HG03378 (cell line): ENCODE results near the gene AP4E1.
"Not testable (repeated sequence)": the region's sequence is repeated elsewhere in the genome, so short reads cannot be mapped to it uniquely, and the experiment has no call there.

Experiments
- ATAC-seq: cut with Tn5 transposase; IDR thresholded peaks from one replicate; pipeline ENCODE4 v1.9.1; 2021; ENCODE audit warnings: mild to moderate bottlenecking, moderate library complexity; ENCODE audit not compliant: unreplicated experiment

Gene AP4E1

GRCh38 chr15:50943638-50944037, 35.2 kb downstream of the AP4E1 start:
- ATAC-seq = no peak

- no peak for ATAC-seq
Measured at GRCh38 chr15:50944672-50945071, 36.2 kb downstream of the AP4E1 start.

- no peak for ATAC-seq
Measured at GRCh38 chr15:50945725-50946124, 37.2 kb downstream of the AP4E1 start.

- ATAC-seq = not testable (repeated sequence)
Measured at GRCh38 chr15:50950745-50951144, 42.3 kb downstream of the AP4E1 start.

- no peak for ATAC-seq
Measured at GRCh38 chr15:50953302-50953701, 44.8 kb downstream of the AP4E1 start.

- ATAC-seq = not testable (repeated sequence)
Measured at GRCh38 chr15:50954837-50955236, 46.4 kb downstream of the AP4E1 start.

- ATAC-seq = no peak
Measured at GRCh38 chr15:50959717-50960116, 51.2 kb downstream of the AP4E1 start.

- ATAC-seq = no peak
Measured at GRCh38 chr15:50964075-50964474, 55.6 kb downstream of the AP4E1 start.

- no peak for ATAC-seq
Measured at GRCh38 chr15:50968353-50968752, 59.9 kb downstream of the AP4E1 start.

GRCh38 chr15:50970524-50970923, 62.0 kb downstream of the AP4E1 start:
- ATAC-seq = no peak

GRCh38 chr15:50971115-50971514, 62.6 kb downstream of the AP4E1 start:
- ATAC-seq = no peak

GRCh38 chr15:50971542-50971941, 63.1 kb downstream of the AP4E1 start:
- ATAC-seq = no peak

GRCh38 chr15:50973605-50974004, 65.1 kb downstream of the AP4E1 start:
- ATAC-seq = no peak

GRCh38 chr15:50977162-50977561, 68.7 kb downstream of the AP4E1 start:
- no peak for ATAC-seq

- no peak for ATAC-seq
Measured at GRCh38 chr15:50978580-50978979, 70.1 kb downstream of the AP4E1 start.

- ATAC-seq = no peak
Measured at GRCh38 chr15:50979041-50979440, 70.6 kb downstream of the AP4E1 start.

- no peak for ATAC-seq
Measured at GRCh38 chr15:50993598-50993997, 85.1 kb downstream of the AP4E1 start.

GRCh38 chr15:50996641-50997040, 88.2 kb downstream of the AP4E1 start:
- no peak for ATAC-seq

- no peak for ATAC-seq
Measured at GRCh38 chr15:50997371-50998051, 89.0 kb downstream of the AP4E1 start.

GRCh38 chr15:51004103-51004551, 95.6 kb downstream of the AP4E1 start:
- no peak for ATAC-seq

- no peak for ATAC-seq
Measured at GRCh38 chr15:51006336-51006985, 98.0 kb downstream of the AP4E1 start.

GRCh38 chr15:51007131-51007666, 98.7 kb downstream of the AP4E1 start:
- ATAC-seq = no peak
